ENCODE measurements around the gene KRT15.

KRT15 gene

DNA sequence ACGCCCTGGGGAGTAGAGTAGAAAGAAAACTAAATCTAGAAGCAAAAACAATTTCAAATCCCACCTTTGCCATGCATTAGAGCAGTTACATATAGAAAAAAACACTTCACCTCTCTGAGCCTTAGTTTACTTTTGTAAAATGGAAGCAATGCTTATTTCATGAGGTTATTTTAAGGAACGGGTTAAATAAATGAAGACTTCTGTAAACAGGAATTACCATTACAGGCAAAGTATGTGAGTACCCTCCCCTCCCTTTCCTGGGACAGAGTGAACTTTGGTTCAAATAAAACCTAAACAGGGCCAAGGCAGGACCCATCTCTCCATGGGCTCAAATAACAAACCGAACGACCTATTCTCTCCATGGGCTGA, 4.5 kb upstream of the KRT15 start:
- no peak for DNase-seq

DNA sequence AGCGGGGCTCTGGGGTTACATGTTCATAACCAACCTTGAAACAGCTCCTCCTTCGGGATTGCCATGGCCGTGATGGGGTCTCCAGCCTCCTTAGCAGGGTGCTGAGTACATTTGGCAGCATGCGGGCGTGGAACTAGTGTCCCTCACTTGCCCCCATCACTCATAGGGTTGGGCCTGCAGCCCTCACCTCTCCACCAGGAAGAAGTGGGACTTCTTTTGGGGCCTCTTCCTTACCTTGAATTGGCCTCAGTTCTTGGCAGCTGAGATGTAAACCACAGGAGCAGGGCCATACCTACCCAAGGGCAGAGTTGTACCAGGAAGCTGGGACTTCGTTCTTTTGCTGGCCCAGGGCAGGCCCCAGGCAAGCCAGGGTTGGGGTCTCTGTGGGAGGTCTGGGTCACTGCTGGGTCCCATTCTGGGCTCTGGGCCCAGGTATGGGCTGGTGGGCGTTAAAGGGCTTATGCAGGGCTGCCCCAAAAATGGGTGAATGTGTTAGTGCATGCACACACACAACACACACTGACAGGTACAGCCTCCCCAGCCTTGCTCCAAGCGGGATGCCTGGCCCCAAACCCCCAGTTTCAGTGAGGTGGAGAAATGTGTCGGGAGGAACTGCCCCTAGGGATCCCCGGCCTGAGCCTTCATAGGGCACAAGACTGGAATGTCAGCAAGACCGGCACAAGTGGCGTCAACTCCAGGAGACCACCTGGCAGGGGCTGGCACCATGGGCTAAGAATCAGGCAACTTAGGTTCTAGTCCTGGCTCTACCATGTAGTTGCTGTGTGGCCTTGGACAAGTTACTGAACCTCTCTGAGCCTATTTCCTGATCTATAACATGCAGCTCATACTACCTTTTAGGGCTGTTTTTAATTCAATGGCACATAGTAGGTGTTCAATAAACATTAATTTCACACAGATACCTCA, 3.9 kb upstream of the KRT15 start:
- no peak for DNase-seq

DNA sequence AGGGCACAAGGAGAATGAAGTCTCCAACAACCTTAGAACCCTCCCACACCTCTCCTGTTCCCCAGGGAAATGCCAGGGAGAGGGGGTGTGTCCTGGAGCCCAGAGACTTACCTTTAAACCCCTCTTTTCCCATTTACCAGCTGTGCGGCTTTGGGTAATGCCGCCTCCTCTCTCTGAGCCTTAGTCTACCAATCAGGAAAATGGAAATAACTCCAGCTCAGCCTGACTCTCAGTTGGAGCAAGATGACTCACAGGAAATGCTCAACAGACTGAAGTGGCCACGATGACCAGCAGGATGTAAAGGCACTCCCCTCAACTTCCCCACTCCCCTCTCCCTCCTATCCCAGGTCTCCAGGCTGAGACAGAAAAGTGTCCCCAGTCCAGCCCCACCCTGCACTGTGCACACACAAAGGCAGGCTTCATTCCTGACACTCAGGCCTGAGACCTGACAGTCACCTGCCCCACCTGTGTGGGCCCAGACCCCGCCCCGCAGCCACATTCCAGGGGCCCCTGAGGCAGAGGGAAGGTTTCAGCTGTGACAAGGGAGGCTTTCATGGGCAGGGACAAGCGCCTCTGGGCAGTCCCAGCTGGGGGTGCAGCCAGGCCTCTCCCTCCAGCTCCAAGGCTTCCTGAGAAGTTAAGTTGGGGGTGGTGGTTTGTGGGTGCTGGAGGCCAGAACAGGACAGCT, 3.0 kb upstream of the KRT15 start:
- DNase-seq = no peak

DNA sequence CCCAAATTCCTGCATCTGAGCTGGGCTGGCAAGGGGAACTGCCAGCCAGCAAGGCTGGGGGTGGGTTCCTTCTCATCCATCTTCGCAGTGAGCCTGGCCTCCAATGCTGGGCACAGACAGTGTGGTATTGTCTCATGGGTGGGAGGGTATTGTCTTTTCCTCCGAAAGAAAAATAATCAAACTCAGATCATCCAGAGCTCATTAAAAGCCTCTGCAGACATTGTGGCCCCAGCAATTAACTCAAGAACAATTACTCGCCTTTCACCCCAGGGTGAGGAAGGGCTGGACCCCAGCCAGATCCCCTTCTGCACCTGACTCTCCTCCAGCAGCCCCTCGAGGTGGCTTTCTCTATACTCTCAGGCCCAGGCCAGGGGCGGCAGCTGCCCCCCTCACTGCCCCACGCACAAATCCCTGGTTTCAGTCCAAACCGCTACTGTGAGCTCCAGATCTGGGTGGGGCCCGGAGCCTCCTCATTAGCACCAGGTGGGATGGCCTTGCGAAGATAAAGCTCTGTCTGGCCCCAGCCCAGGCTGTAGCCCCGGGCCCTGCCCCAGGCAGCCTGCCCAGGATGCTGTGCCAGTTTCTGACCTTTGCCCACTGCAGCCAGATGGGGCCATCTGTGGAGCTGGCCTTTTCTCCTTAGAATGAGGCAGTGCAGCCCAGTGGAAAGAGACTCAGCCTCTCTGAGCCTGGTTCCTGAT, 2.3 kb upstream of the KRT15 start:
- DNase-seq = no peak

DNA sequence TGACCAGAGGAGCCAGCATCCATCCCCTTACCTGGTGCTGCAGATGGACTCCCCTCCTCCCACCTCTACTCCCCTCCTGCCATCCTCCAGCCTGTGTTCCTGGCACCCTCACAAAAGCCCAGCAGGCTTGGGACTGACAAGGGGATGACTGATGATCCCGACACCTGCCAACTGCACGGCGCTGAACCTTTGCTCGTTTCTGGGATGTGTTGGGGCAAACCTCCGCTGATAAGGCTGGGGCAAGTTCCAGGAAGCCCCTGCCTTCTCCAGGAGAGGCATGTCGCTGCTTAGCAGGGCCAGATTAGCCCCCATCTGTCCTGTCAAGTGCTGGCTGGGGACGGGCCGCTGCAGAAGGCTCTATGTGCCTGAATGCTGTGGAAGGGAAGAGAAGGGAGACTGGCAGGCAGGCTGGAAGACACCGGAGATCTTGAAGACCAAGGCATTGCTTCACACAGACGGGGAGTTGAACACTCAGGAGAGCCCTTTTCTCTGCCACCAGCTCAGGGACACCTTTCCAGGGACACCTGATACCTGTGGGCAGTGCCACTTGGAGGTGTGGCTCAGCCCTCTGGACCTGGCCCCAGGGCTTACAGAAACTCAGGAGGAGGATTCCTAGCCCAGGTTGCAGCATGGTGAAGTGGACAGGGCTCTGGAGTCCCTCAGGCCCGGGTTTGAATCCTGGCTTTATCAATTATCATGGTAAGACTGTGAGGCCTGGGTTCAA, 973 bp upstream of the KRT15 start:
- no peak for DNase-seq

DNA sequence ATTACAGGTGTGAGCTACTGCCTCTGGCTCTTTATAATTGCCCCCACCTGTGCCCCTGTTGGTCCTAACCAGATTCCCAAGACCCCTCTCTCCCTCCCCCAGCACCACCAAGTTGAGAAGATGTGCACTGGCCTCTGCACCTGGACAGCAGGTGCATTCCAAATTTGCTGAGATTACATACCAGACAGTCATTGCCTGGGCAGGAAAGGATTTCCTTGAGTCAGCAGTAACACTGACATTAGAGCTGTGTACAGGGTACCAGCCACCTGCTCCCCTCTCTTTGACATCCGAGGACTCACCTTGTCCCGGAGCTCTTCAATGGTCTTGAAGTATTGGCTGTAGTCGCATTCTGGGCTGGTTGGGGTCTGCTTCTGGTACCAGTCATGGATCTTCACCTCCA, 659 bp downstream of the KRT15 start:
- no peak for DNase-seq

DNA sequence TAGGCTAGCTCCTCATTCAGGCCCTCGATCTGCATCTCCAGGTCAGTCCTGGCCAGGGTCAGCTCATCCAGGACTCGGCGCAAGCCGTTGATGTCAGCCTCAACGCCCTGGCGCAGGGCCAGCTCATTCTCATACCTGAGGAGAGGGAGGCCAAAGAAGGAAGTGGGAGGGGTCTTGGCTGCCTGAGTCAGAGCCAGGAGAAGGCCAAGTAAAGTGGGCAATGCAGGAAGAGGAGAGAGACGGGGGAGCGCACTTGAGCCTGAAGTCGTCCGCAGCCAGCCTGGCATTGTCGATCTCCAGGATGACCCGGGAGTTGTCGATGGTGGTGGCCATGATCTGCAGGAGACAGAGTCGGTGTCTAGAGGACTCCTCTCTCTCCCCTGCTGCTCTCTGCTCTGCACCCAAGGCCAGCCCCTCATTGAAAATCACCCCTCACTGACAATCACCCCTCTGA, 1.8 kb downstream of the KRT15 start:
- no peak for DNase-seq

DNA sequence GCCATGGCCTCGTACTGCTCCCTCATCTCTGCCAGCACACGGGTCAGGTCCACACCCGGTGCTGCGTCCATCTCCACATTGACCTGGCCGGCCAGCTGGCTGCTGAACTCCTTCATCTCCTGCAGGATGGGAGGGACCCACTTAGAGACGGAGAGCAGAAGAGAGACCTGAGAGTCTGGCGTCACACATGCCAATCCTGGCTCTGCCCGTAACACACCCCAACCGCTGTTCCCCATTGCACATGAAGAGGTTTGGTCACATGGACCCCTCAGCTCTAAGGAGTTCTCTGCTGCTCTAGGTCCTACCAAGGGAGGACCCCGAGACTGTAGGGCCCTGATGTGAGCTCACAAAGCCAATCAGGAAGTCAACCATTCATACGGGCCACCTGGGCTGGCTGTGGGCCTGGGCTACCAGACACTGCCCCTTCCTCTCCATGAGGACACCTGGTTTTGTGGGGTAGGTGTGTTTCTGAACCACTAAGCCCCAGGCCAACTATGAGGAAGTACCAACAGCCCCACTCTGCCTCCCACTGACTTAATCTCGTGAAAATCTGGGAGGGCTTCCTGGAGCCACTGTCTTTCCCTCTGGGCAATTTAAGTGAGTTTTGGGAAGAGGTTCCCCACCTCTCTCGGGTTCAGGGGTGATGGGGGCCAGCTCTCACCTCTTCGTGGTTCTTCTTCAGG, 2.4 kb downstream of the KRT15 start:
- no peak for DNase-seq

DNA sequence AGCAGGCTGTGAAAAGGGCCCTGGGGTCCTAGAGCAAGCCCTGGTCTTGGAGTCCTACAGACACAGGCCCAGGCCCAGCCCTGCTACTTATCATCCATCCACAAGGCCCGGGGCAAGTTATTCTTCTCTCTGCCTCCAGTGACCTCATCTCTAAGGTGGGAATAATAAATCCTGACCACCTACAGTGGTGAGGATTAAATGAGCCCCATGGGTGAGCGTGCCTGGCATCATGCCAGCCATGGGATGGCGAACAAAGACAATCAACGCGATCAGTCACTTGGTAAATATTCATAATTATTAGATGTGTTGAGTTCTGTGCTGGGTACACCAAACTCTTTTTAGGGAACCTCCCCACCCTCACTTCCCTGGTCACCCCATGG, 5.5 kb downstream of the KRT15 start:
- DNase-seq = no peak

DNA sequence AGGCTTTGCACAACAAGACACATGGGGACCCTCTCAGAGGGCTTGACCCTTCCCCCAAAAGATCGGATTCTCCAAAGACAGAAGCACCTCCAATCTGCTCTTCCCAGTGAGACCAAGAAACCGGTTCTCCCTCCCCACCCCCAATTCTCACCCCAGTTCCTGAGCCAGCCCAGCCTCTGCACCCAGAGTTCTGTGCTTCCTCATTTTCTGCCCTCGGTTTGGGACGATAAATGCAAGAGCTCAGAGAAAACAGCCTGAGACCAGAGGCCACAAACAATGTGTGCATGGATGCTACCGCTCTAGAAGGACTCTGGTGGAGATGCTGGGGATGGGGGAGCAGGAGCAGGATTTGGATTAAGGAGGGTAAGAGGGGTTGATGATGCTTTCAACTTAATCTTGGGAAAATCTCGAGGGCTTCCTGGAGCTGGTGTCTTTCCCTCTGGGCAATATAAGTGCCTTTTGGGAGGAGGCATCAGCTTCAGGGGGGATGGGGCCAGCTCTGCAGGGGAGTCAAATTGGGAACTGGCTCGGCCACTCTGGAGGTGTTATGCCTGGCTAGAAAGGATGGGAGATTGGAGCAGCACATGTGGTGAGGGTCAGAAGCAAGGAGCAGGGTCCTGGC, 6.0 kb downstream of the KRT15 start:
- no peak for DNase-seq

DNA sequence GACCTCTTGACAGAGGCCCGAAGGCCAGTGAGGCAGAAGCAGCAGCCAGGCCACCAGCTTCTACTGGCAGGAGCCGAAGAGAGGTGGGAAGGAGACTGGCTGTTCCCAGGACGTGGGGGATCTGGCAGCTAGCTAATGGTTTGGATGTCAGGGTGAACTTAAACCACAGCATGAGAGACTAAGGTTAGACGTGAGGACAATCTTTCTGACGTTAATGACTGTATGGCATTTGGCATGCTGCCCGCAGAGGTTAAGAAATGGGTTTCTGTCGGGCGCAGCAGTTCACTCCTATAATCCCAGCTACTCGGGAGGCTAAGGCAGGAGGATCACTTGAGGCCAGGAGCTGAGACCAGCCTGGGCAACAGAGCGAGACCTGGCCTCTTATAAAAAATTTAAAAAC, 7.0 kb downstream of the KRT15 start:
- no peak for DNase-seq

DNA sequence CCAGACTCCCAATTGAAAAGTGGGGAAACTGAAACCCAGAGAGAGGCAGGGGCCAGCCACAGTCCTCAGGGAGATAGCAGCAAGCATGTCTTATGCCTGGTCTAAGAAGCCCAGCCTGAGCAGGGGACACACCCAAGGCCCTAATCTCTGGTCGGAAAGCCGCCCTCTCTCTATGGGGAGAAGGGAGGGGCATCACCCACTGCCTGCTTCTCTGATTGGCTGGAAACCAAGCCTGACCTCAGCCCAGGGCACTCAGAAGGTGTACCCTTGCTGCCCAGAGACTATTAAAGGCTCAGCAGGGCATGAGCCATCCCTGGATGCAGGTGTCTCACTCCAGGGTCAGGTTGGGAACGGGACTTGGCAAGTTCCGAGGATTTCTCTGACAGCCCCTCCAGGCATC, 7.6 kb downstream of the KRT15 start:
- DNase-seq = no peak

DNA sequence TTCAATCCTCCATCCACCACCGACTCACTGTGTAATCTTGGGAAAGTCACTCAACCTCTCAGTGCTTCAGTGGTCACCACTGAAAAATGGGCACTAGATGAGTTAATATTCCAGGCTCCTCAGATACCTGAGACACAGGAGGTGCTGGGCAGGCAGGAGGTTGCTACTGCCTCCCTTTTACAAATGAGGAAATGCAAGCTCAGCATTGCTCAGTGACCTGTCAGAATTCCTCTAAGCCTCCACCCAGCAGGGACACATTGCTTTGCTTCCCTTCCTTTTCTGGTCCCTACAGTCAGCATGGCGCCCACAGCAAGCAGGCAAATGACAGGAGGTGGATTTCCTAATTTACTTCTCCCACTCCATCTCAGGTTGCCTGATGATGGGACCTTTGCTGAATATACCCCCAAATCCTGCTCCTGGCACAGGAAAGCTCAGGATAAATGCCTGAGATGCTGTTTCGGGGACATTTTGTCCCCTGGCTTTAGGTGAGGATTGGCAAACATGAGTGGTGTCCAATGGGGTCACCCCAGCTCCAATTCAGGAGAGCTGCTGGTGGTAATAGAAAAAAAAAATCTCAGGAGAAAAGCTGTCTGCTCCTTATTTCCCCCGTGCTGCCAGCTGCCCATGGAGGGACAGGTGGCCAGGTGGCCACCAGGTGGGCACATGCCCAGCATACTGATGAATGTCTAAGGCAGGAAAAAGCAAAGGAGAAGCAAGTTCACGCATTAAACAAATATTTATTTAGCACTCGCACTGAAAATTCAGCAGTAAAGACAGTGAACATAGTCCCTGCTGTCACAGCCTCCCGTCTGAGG, 8.2 kb downstream of the KRT15 start:
- DNase-seq = no peak

DNA sequence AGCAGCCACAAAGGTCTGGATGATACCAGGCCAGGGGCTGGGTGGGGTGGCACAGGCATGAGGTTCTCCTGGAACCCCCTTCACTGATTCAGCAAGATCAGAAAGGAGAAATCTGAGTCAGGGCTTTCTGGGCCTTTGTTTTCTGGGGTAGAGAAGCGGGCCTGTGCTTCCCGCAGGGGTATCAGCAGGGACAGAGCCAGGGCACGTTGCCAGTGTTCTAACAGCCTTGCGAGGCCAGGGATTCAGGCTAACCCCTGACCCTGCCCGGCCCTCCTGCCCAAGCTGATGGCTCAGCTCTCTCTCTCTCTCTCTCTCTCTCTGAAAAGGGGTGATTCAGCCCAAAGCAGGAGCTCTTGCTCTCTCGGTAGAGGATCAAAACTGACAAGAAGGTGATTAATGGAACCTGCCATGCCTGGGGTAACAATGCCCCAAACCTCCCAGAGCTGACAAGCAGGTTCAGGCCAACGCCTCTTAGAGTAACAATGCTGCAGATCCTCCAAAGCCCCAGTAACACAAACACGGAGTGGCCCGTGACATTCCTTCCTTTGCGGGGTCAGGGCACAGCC, 11.3 kb downstream of the KRT15 start:
- DNase-seq = no peak

DNA sequence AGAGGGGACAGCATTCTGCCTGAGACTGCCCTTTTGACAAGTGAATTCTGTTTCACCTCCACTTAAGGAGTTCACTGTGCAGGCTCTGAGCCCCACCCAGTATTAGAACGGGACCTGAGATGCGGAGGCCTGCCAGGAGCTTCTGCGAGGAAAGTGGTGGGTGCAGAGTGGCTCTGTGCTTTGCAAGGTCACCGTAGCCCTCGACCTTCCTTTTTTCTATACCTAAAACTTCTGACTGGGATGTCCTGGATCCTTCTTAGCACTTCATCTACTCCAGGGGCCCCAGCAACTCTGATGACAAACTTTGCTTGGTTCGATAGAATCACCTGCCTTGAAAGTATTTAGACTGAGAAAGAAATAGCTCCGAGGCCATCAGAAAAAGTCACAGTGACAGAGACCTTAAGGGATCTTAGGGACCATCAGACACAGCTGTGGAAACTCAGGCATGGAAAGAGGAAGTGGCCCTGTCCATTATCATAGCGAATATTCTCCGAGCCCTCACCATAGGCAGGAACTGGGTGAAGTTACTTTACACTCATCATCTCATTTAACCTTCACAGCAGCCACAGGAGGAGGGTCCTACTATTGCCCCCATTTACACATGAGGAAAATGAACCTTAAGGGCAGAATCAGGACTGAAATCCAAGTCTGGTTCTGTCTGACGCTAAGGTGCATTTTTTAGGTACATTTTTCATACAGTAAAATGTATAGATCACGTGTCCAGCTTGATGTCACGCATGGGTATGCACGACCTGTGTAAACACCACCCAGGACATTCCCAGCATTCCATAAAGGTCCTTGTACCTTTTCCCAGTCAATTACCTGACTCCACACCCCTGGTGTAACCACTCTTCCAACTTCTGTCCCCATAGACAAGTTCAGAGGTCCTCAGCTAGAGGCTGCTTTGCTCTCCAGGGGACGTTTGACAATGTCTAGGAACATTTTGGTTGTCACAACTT, 12.6 kb downstream of the KRT15 start:
- no peak for DNase-seq

DNA sequence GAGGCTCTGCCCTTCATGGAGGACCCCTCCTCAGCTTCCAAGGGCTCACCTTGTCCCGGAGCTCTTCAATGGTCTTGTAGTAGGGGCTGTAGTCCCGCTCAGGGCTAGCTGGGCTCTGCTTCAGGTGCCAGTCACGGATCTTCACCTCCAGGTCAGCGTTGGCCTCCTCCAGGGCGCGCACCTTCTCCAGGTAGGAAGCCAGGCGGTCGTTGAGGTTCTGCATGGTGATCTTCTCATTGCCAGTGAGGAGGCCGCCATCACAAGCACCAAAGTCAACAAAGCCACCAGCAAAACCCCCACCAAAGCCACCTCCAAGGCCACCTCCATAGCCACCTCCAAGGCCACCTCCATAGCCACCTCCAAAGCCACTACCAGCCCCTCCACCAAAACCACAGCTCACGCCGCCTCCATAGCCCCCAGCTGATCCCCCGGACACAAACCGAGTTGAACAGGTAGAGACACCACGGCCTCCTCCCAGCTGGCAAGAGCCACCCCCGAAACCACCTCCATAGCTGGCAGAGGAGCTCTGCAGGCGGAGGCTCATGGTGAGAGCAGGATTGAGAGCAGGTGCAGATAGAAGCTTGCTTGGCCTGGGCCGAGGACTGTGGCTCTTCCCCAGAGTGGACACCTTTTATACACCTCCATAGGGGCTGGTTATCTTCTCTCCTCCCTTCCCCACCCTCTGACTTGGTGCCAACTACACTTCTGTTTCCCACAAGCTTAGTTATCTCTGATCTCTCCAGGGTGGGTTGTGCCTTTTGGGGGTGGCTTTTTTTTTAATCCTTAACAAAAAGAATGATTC, 13.5 kb downstream of the KRT15 start, which contains the start of gene KRT13:
Gene KRT13, minus strand, starts transcription at position 606 of the 802 bp plus-strand sequence. Its CDS starts 62 bp downstream, at position 544.
- DNase-seq = no peak

DNA sequence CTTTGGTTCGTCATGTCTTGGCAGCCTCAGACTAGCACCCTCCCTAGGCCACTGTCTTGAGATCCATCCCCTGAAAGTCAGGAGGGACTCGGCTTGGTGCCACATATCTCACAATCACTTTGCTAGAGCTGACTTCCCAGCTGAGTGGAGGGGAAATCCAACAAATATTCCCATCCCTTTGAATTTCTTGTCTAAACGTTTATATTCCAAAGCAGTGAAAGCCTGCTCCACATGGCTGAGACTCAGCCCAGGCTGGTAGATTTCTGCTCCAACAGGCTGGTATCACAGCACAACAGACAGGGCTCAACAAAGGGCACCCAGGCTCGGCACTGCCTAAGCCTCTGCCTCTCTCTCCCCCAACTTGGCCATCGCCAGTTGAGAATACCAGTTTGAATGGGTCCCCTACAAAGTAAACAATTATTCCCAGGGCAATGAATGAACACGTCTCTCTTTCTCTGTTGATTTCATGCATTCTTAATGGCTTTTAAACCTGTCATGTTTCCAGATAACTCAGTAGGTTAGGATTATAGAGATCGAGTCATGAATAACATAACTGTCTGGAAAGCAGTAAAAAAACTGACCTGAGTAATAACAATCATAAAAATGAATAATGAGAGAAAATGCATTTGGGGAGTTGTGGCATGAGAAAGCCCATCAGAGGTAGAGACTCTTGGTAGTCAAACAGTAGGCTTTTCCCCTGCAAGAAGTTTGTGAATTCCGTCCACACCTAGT, 14.3 kb downstream of the KRT15 start:
- no peak for DNase-seq

DNA sequence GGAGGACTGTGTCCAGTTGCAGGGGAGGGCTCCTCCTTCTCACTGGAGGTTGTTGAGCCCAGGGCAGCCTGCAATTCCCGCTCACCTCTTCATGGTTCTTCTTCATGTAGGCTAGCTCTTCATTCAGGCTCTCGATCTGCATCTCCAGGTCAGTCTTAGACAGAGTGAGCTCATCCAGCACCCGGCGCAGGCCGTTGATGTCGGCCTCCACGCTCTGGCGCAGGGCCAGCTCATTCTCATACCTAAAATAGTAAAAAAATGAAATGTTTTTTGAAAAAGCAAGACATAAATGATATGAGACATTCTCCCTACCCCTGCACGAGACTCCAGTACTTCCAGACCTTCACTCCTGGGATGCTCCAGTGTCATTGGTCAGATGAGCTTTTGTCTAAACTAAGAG, 15.5 kb downstream of the KRT15 start:
- DNase-seq = no peak
